SJCRH30 (cell line): ENCODE results near the gene VPS4B. TPM values are rescaled to one million over a fixed set of nuclear protein-coding genes. Genes with fewer than 3 reads are reported as not detected.

Experiments used
- DNase-seq, 2 experiments: peaks; one replicate each; pipeline ENCODE4 v3.0.0-alpha.2; 2015 to 2020
- H3K27ac ChIP-seq: fragments of 250-450 bp; sonication (Bioruptor Pico); 2 replicates; pipeline ENCODE4 v1.5.1; 2020; ENCODE audit warnings: mild to moderate bottlenecking, moderate library complexity
- H3K27me3 ChIP-seq: fragments of 250-450 bp; sonication (Bioruptor Pico); 2 replicates; pipeline ENCODE4 v1.5.1; 2020; ENCODE audit warnings: mild to moderate bottlenecking, moderate library complexity
- H3K36me3 ChIP-seq: fragments of 250-450 bp; sonication (Bioruptor Pico); 2 replicates; pipeline ENCODE4 v1.5.1; 2020; ENCODE audit warnings: mild to moderate bottlenecking, moderate library complexity
- H3K4me1 ChIP-seq: fragments of 250-450 bp; sonication (Bioruptor Pico); 2 replicates; pipeline ENCODE4 v1.5.1; 2020; ENCODE audit warnings: mild to moderate bottlenecking, moderate library complexity
- H3K4me3 ChIP-seq: fragments of 250-450 bp; sonication (Bioruptor Pico); 2 replicates; pipeline ENCODE4 v1.5.1; 2020; ENCODE audit warnings: mild to moderate bottlenecking, moderate library complexity
- H3K9me3 ChIP-seq: fragments of 250-450 bp; sonication (Bioruptor Pico); replicated peaks from 2 replicates; pipeline ENCODE4 v1.5.1; 2020; ENCODE audit warnings: mild to moderate bottlenecking, moderate library complexity
- total RNA-seq: library from RNA; depleted of rRNA; stranded (reverse); fragments of >200 nt; shearing (Covaris generic); gene quantifications from 2 replicates; pipeline ENCODE4 v1.2.3, GENCODE V29; 2014

VPS4B gene
- total RNA-seq, 1 experiment from 2014 or later = 21.9 TPM

DNA sequence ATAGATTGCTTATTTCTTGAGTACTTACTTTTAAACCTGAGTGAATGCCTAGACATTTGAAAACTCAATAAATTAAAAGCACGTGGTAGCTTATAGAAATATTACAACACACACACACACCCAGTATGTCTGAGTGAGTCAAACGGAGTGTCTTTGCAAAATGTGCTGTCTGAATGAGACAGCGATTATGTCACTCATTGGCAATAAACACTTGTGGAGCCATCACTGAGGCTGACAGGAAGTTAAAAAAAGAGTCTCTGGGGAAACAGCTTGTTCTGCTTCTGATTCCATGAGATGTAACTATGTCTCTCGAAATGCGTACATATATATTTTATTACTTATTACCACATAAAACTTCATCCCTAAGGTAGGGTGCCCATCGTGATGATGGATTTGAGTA lies 22.3 kb upstream of the VPS4B start:
- Histone ChIP-seq H3K27ac (no peak overlapping the region), H3K36me3 (no peaks in the 10 kb centered on the region), H3K27me3 (no peaks in the 10 kb centered on the region), H3K9me3 (no peaks in the 10 kb centered on the region), H3K4me3 (no peak overlapping the region), H3K4me1 (no peaks in the 10 kb centered on the region)
- no peak for DNase-seq

DNA sequence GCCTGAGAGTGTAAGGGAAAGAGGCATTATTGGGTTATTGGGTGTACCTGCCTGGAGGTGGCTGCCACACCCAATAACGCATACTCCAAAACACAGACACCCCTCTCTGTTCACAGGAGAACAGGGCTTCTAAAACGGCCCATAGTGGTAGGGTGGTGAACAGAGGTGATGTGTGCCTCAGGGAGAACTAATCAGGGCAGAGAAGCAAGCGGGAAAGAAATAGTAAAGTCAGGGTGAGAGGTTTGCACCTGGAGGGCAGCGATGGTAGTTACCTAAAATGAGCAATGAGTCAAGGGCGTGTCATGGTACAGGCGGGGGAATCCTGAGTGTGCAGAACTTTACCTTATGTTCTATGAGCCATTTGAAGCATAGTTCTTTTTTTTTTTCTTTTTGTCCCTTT lies 21.6 kb upstream of the VPS4B start:
- H3K36me3 ChIP-seq = no peaks in the 10 kb centered on the region
- no peak for DNase-seq
- no peaks in the 10 kb centered on the region for H3K9me3 ChIP-seq
- no peak overlapping the region for H3K4me3 ChIP-seq
- H3K4me1 ChIP-seq = no peaks in the 10 kb centered on the region
- no peaks in the 10 kb centered on the region for H3K27me3 ChIP-seq
- no peak overlapping the region for H3K27ac ChIP-seq

DNA sequence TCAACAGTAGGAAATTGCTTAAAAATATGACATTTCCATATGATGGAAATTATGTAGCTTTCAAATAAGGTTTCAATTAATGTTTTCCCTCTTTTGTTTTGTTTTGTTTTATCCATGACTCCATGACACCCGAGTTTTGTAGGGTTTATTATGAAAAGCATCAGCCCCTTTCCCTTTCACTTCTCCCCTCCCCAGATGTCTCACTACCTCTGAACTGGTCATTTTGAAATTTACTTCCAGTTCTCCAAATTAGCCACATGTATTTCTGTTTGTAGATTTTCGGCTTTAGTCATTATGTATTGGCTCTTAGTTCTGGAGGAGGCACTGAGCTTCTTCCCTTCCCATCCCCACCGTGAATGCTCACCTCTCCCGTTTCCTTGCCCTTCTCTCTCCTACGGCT lies 18.6 kb upstream of the VPS4B start:
- no peak for DNase-seq
- Histone ChIP-seq H3K9me3 (no peaks in the 10 kb centered on the region), H3K27ac (no peak overlapping the region), H3K27me3 (no peaks in the 10 kb centered on the region), H3K4me3 (no peak overlapping the region), H3K36me3 (no peaks in the 10 kb centered on the region), H3K4me1 (no peaks in the 10 kb centered on the region)

DNA sequence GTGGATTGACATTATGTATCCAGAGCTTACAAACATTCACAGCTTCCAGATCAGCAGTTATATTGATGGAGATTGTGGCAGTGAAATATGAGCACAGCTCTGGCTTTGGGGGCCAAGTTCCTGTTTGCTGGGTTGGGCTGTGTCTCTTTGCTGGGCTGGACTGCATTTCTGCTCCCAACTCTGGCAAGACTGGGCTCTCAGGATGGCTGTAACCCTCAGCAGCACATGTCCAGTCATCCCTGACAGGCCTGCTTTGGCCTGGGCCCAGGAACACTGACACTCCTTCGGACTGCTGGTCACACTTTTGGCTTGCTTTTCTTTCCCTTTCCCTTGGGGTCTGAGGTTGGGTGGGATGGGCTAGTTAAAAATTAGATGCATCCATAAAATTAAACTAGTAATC lies 17.9 kb upstream of the VPS4B start:
- Histone ChIP-seq H3K4me3 (no peak overlapping the region), H3K9me3 (no peaks in the 10 kb centered on the region), H3K27me3 (no peaks in the 10 kb centered on the region), H3K4me1 (no peaks in the 10 kb centered on the region), H3K36me3 (no peaks in the 10 kb centered on the region), H3K27ac (no peak overlapping the region)
- no peak for DNase-seq

DNA sequence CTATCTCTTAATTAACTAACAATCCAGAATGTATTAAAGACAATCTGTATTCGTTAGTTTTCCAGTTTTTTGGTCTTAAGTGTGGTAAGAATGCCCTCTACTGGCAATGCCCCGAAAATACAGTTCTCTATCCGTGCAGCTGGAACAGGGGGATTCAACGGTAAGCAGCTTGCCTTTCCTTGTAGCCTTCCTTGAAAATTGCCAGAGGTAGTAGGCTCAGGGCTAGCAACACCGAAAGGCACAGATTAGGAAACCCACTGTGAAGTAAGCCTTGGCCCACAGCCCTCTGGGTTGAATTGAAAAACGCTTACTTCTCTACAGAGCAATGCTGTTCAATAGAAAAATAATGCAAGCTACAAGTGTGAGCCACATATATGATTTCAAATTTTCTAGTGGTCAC lies 17.1 kb upstream of the VPS4B start:
- DNase-seq = peak; percentile 12 to 57
- Histone ChIP-seq H3K27ac (no peak overlapping the region), H3K27me3 (no peaks in the 10 kb centered on the region), H3K4me1 (no peaks in the 10 kb centered on the region), H3K9me3 (no peaks in the 10 kb centered on the region), H3K4me3 (no peak overlapping the region), H3K36me3 (no peaks in the 10 kb centered on the region)

DNA sequence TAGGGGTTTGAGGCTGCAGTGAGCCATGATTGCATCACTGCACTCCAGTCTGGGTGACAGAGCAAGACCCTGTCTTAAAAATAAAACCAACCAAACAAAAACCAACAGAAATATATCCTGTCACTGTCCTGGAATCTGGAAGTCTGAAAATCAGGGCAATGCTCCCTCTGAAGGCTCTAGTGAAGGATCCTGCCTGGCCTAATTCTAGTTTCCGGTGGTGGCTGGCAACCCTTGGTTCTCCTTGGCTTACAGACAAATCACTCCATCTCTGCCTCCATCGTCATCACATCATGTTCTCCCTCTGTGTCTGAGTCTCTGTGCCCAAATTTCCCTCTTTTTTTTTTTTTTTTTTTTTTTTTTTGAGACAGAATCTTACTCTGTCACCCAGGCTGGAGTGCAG lies 15.9 kb upstream of the VPS4B start:
- Histone ChIP-seq H3K9me3 (no peaks in the 10 kb centered on the region), H3K4me1 (no peaks in the 10 kb centered on the region), H3K4me3 (no peak overlapping the region), H3K27me3 (no peaks in the 10 kb centered on the region), H3K36me3 (no peaks in the 10 kb centered on the region), H3K27ac (no peak overlapping the region)
- no peak for DNase-seq

DNA sequence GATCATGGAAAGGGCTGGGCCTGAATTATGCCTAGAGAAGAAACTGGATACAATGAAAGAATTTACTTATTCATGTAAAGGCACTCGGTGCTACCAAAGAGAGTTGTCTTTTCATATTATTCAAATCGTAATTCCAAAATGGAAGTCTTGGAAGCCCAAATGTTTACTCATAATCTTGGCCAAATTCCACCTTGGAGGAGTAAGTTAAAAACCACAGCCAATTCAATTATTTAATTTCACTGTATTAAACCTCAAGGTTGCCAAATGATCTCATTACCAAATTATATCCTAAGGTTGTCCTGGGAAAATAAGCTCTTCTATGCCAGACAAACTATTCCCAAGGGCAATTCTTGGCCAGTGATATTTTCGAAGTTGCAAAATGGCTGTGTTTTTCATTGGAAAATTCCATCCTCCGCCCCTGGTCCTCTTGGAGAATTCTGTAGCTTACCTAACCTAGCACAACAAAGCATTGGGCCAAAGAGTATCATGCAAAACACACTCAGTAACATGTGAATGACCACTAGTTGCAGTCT lies 11.1 kb upstream of the VPS4B start:
- no peak for DNase-seq

DNA sequence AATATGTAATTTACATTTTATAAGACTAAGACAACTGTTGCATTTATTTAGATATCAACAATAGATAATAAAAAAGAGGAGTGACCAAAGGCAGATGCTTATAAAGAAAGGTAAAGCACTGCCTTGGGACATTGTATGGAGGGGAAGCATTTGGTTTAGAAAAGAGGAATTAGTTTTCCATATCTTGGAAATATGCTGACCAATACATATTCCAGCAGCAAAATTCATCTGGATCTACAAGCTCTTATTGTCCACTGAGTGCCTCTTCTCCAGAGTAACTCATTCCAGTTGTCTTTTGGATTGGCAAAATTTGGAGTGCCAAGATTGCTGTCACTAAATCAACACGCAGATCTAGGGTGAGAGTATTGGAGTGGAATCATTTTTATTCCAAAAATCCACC lies 8.9 kb upstream of the VPS4B start:
- no peak for DNase-seq
- Histone ChIP-seq H3K27ac (no peak overlapping the region), H3K9me3 (no peaks in the 10 kb centered on the region), H3K4me1 (no peaks in the 10 kb centered on the region), H3K27me3 (no peaks in the 10 kb centered on the region), H3K36me3 (no peaks in the 10 kb centered on the region), H3K4me3 (no peak overlapping the region)

More for the DNA sequence above, 11.1 kb upstream of the VPS4B start:
- Histone ChIP-seq H3K27me3 (no peaks in the 10 kb centered on the region), H3K4me1 (no peaks in the 10 kb centered on the region), H3K36me3 (no peaks in the 10 kb centered on the region), H3K4me3 (no peak overlapping the region), H3K27ac (no peak overlapping the region), H3K9me3 (no peaks in the 10 kb centered on the region)

DNA sequence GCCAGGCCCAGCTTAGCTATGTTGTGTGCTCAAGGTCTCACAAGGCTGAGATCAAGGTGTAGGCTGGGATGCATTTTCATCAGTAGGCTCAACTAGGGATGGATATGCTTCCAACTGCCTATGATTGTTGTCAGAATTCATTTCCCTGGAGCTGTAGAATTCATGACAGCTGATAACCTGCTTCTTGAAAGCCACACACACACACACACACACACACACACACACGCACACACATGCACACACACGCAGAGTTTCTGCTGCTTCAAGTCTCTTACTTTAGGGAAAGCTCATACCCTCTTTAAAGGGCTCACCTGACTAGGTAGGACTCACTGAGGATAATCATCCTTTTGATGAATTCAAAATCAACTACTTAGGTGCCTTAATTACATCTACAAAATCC lies 8.2 kb upstream of the VPS4B start:
- no peak overlapping the region for H3K4me3 ChIP-seq

DNA sequence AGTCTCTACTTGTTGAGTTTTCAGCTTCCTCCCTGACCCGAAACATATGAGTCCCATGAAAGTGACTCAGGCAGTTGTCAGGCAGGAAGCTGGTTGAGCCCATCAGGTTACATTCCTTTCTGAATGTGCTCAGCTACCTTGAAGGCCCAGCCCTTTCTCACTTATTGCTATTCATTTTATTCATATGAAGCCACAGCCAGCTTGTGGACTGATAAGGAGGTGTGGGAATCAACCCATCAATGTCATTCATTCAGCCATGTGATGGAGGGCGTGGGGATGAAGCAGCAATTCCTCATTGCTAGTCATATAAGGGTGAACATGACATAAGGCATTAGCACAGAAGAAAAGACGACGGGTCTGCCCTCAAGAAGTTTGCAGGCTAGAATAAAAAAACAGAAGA lies 5.3 kb upstream of the VPS4B start:
- no peaks in the 10 kb centered on the region for H3K36me3 ChIP-seq
- no peaks in the 10 kb centered on the region for H3K9me3 ChIP-seq
- no peak overlapping the region for H3K4me3 ChIP-seq
- DNase-seq = no peak
- H3K4me1 ChIP-seq = no peaks in the 10 kb centered on the region
- H3K27me3 ChIP-seq = no peaks in the 10 kb centered on the region
- no peak overlapping the region for H3K27ac ChIP-seq

More for the DNA sequence above, 8.2 kb upstream of the VPS4B start:
- Histone ChIP-seq H3K9me3 (no peaks in the 10 kb centered on the region), H3K27me3 (no peaks in the 10 kb centered on the region), H3K27ac (no peak overlapping the region), H3K4me1 (no peaks in the 10 kb centered on the region), H3K36me3 (no peaks in the 10 kb centered on the region)
- no peak for DNase-seq

DNA sequence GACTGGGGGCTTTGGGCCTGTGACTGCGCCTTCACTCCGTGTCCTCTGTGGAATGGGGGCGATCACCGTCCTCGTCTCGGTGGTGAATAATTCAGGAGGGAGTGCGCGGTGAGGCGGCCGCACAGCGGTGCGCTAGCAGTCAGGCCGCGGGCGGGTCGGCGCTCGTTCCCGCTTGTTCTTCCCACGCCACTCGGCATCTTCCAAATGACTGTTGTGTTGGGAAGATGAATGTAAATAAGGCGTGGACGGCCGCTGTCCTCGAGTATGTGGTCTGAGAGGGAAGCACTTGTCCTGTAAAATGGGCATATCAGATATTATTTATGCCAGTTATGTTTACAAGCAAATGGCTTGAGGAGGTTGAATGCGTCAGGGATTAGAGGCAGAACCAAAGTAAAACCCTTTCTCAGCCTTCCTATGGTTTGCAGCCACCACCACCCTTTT lies 608 bp upstream of the VPS4B start:
- Histone ChIP-seq H3K9me3 (no peaks in the 10 kb centered on the region), H3K27ac (peak overlapping the region; percentile 87), H3K36me3 (no peaks in the 10 kb centered on the region), H3K4me1 (no peaks in the 10 kb centered on the region; the same call in 1 of the 2 replicates), H3K4me3 (peak overlapping the region; percentile 89), H3K27me3 (no peaks in the 10 kb centered on the region)
- DNase-seq = no peak

DNA sequence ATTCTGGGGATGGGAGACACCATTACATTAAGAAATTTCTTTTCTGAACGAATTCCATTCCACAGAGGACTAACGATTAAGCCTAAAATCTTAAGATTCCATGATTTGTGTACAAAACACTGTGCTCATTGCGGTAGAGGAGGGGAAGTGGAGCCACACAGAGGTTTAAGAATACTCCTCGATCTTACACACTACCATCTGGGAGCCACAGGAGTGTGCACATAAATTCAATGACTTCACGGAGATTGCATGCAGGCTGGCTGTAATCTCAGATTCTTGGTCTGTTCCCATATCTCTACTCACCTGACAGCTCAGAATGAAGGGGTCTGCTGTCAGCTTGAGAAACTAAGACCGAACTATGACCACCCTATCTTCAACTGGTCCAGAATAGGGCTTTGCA lies 762 bp downstream of the VPS4B start:
- H3K27me3 ChIP-seq = no peaks in the 10 kb centered on the region
- no peaks in the 10 kb centered on the region for H3K9me3 ChIP-seq
- H3K36me3 ChIP-seq = no peaks in the 10 kb centered on the region
- peak overlapping the region; percentile 87 for H3K27ac ChIP-seq
- H3K4me1 ChIP-seq = no peaks in the 10 kb centered on the region; the same call in 1 of the 2 replicates
- peak overlapping the region; percentile 89 for H3K4me3 ChIP-seq
- no peak for DNase-seq

DNA sequence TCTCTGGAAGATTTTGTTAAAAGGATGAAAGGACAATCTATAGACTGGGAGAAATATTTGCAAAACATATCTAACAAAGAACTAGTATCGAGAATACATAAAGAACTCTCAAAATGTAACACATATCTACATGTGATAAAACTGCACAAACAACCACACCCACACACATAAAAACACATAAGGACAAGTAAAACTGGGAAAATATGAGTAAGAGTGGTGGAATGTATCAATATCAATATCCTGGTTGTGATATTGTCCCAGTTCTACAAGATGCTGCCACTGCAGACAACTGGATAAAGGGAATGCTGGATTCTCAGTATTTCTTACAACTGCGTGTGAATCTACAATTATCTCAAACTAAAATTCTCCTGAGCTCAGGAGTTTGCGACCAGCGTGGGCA lies 9.3 kb downstream of the VPS4B start:
- H3K4me1 ChIP-seq = no peaks in the 10 kb centered on the region
- no peak overlapping the region for H3K4me3 ChIP-seq
- H3K27ac ChIP-seq = no peak overlapping the region
- H3K36me3 ChIP-seq = no peaks in the 10 kb centered on the region; the same call in 1 of the 2 replicates
- no peak for DNase-seq
- no peaks in the 10 kb centered on the region for H3K27me3 ChIP-seq
- H3K9me3 ChIP-seq = no peaks in the 10 kb centered on the region

DNA sequence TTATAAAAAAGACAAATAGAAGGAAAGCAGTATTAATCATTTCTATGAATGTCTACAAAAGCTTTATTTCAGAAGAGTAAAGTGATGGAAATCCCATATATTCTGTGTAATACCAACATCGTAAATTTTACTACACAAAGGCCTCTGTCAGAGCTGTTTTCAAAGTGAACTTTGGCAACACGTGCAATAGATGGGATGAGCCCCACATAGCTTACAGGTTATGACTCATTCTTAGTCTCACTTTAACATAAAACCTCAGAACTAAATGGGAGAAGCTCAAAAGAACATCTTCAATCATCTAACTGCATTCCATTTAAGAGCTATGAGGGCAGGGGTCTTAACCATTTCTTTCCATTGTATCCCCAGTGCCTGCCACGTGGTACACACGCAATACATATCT lies 11.5 kb downstream of the VPS4B start:
- H3K9me3 ChIP-seq = no peaks in the 10 kb centered on the region
- no peaks in the 10 kb centered on the region for H3K27me3 ChIP-seq
- H3K36me3 ChIP-seq = no peaks in the 10 kb centered on the region; the same call in 1 of the 2 replicates
- no peak overlapping the region for H3K27ac ChIP-seq
- no peak overlapping the region for H3K4me3 ChIP-seq
- no peak for DNase-seq
- no peaks in the 10 kb centered on the region for H3K4me1 ChIP-seq

DNA sequence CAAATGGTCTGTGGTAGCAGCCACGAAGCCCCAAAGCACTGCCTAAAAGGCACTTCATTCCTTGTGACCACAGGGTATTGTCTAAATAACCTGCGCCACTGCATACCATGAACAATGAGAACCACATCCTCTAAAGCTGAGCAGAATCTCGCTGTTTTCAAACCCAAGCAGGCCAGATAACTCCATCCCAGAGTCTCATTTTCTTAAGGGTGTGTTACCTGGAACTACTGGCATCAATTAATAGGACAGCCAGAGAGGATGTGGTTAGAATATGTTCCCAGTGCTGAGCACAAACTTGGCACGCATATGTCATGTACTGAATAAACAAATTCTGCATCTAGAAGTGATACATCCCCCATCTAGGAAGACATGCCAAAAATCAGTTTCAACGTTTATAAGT lies 13.0 kb downstream of the VPS4B start:
- H3K27ac ChIP-seq = no peak overlapping the region
- no peaks in the 10 kb centered on the region for H3K9me3 ChIP-seq
- no peak for DNase-seq
- H3K4me3 ChIP-seq = no peak overlapping the region
- no peaks in the 10 kb centered on the region for H3K4me1 ChIP-seq
- no peaks in the 10 kb centered on the region for H3K27me3 ChIP-seq
- H3K36me3 ChIP-seq = no peaks in the 10 kb centered on the region; the same call in 1 of the 2 replicates

DNA sequence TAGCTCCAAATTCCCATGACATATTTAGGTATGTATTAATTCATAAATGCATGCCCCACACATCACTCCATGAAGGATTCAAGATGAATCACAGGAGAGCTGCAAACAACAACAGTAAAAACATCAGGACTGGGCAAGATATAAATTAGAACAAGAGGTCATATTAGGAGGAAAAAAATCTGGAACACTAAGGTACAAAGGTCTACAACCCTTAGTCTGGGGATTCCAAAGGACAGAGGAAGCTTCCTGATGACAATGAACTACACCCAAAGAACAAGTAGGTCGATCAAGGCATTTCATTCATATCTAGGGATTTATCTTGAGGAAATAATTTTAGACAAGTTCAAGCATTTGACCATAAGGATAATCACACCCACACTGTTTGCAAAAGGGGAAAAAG lies 14.5 kb downstream of the VPS4B start:
- no peak overlapping the region for H3K4me3 ChIP-seq
- DNase-seq = no peak
- H3K27ac ChIP-seq = no peak overlapping the region
- H3K4me1 ChIP-seq = no peaks in the 10 kb centered on the region
- H3K27me3 ChIP-seq = no peaks in the 10 kb centered on the region
- H3K9me3 ChIP-seq = no peaks in the 10 kb centered on the region
- no peaks in the 10 kb centered on the region; the same call in 1 of the 2 replicates for H3K36me3 ChIP-seq
